ENCODE measurements around the gene SF3A2.

The SF3A2 gene

GRCh38 chr19:2236314-2237050 is at the start of gene SF3A2, which contains the start of gene PLEKHJ1:
SF3A2 (plus strand) TSS chr19:2236824; CDS start chr19:2243419, 6,595 bp downstream.
PLEKHJ1 (minus strand) TSS chr19:2236329; CDS start chr19:2236248, 81 bp downstream.
- H3K9ac ChIP-seq (ENCODE audit: low read length), result peak within 1 kb of the TSS; percentile 98
- H3K4me3 ChIP-seq (ENCODE audit: low read depth, low read length), result peak within 1 kb of the TSS; percentile 89
- H3K27ac ChIP-seq (ENCODE audit: low read depth, low read length), result peak within 1 kb of the TSS; percentile 97
- no peaks in the 10 kb centered on the region for H3K27me3 ChIP-seq (ENCODE audit: control insufficient read depth, insufficient read depth, low read length)
- no peaks in the 10 kb centered on the region for H3K9me3 ChIP-seq (ENCODE audit: control insufficient read depth, insufficient read depth, low read depth, low read length)
- H3K36me3 ChIP-seq (ENCODE audit: control insufficient read depth, insufficient read depth, low read length), result peaks cover 39% of the 10 kb centered on the region
- H3K4me1 ChIP-seq (ENCODE audit: control insufficient read depth, insufficient read depth, low read length), result peaks cover 32% of the 10 kb centered on the region

DNA sequence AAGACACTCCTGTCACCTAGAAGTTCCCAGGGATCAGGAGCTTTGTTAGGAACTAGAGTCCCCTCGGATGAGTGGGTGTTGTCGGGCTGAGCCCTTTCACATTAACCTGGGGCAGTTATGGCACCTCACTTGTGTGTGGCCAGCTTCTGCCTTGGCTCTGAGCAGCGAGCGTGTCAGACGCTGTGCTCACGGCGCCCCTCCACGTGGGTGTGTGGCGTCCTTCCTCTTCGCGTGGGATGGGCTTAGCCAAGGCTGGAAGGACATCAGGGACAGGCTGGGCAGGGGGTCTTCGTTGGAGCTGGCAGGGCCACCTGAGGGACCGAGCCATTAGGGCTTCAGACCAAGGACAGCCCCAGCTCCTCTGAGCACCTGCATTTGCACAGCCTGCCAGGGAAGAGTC is 49.5 kb upstream of the SF3A2 start:
- Histone ChIP-seq H3K4me1 (ENCODE audit: control insufficient read depth, insufficient read depth, low read length) (peaks cover 9% of the 10 kb centered on the region; the same call in 1 of the 2 replicates), H3K27ac (ENCODE audit: low read depth, low read length) (no peak overlapping the region)

DNA sequence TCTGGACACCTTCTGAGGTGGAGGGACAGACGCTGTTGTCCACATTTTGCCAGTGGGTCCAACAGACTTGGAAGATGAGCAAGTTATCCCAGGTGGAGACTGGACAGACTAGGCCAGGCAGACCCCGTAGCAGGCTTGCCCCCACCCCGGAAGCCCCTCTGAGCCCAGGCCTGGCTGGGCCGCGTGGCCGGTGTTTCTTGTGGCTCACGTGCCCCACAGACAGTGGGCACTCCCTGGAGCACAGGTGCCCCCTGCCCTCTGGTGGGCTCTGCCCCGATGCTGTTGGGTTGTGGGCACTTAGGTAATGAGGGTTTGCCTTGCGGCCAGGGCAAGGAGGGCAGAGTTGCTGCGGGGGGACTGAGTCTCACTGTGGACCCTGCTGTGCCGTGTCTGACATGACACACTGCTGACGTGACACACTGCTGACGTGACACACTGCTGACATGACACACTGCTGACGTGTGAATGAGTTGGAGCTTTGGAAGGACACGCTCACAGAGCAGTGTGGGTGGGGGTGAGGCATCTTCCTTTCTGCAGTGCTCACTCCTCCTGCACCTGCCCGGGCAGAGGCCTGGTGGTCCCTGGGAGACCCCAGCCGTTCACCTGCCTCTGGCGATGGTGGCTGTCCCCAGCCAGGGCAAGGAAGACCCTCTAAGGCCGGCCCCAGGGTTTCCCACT is 47.8 kb upstream of the SF3A2 start:
- Histone ChIP-seq H3K4me1 (ENCODE audit: control insufficient read depth, insufficient read depth, low read length) (peaks cover 9% of the 10 kb centered on the region; the same call in 1 of the 2 replicates), H3K36me3 (ENCODE audit: control insufficient read depth, insufficient read depth, low read length) (peaks cover 73% of the 10 kb centered on the region), H3K9me3 (ENCODE audit: control insufficient read depth, insufficient read depth, low read depth, low read length) (no peaks in the 10 kb centered on the region), H3K27me3 (ENCODE audit: control insufficient read depth, insufficient read depth, low read length) (no peaks in the 10 kb centered on the region), H3K9ac (ENCODE audit: low read length) (peak overlapping the region; percentile 7), H3K27ac (ENCODE audit: low read depth, low read length) (peak overlapping the region; percentile 45; the same call in 1 of the 2 replicates), H3K4me3 (ENCODE audit: low read depth, low read length) (no peak overlapping the region)

More for the DNA sequence above, 49.5 kb upstream of the SF3A2 start:
- no peaks in the 10 kb centered on the region for H3K27me3 ChIP-seq (ENCODE audit: control insufficient read depth, insufficient read depth, low read length)
- H3K4me3 ChIP-seq (ENCODE audit: low read depth, low read length), result no peak overlapping the region
- H3K36me3 ChIP-seq (ENCODE audit: control insufficient read depth, insufficient read depth, low read length), result peaks cover 65% of the 10 kb centered on the region
- H3K9me3 ChIP-seq (ENCODE audit: control insufficient read depth, insufficient read depth, low read depth, low read length), result no peaks in the 10 kb centered on the region
- H3K9ac ChIP-seq (ENCODE audit: low read length), result no peak overlapping the region

GRCh38 chr19:2189880-2190279 is 46.7 kb upstream of the SF3A2 start:
- Histone ChIP-seq H3K27ac (ENCODE audit: low read depth, low read length) (no peak overlapping the region), H3K27me3 (ENCODE audit: control insufficient read depth, insufficient read depth, low read length) (no peaks in the 10 kb centered on the region), H3K36me3 (ENCODE audit: control insufficient read depth, insufficient read depth, low read length) (peaks cover 74% of the 10 kb centered on the region), H3K4me1 (ENCODE audit: control insufficient read depth, insufficient read depth, low read length) (peaks cover 9% of the 10 kb centered on the region; the same call in 1 of the 2 replicates), H3K4me3 (ENCODE audit: low read depth, low read length) (no peak overlapping the region), H3K9ac (ENCODE audit: low read length) (no peak overlapping the region), H3K9me3 (ENCODE audit: control insufficient read depth, insufficient read depth, low read depth, low read length) (no peaks in the 10 kb centered on the region)

- Histone ChIP-seq H3K27me3 (ENCODE audit: control insufficient read depth, insufficient read depth, low read length) (no peaks in the 10 kb centered on the region), H3K9me3 (ENCODE audit: control insufficient read depth, insufficient read depth, low read depth, low read length) (no peaks in the 10 kb centered on the region), H3K27ac (ENCODE audit: low read depth, low read length) (no peak overlapping the region), H3K9ac (ENCODE audit: low read length) (no peak overlapping the region), H3K36me3 (ENCODE audit: control insufficient read depth, insufficient read depth, low read length) (peaks cover 85% of the 10 kb centered on the region), H3K4me3 (ENCODE audit: low read depth, low read length) (no peak overlapping the region), H3K4me1 (ENCODE audit: control insufficient read depth, insufficient read depth, low read length) (peaks cover 6% of the 10 kb centered on the region; the same call in 1 of the 2 replicates)
These were observed 45.7 kb upstream of the SF3A2 start for GRCh38 chr19:2190848-2191455.

- no peaks in the 10 kb centered on the region for H3K9me3 ChIP-seq (ENCODE audit: control insufficient read depth, insufficient read depth, low read depth, low read length)
- H3K9ac ChIP-seq (ENCODE audit: low read length), result no peak overlapping the region
- H3K4me1 ChIP-seq (ENCODE audit: control insufficient read depth, insufficient read depth, low read length), result no peaks in the 10 kb centered on the region; the same call in 1 of the 2 replicates
- H3K27me3 ChIP-seq (ENCODE audit: control insufficient read depth, insufficient read depth, low read length), result no peaks in the 10 kb centered on the region
- peaks cover 82% of the 10 kb centered on the region for H3K36me3 ChIP-seq (ENCODE audit: control insufficient read depth, insufficient read depth, low read length)
- no peak overlapping the region for H3K4me3 ChIP-seq (ENCODE audit: low read depth, low read length)
- H3K27ac ChIP-seq (ENCODE audit: low read depth, low read length), result no peak overlapping the region
These were observed 44.9 kb upstream of the SF3A2 start for GRCh38 chr19:2191456-2192310.

- no peak overlapping the region for H3K9ac ChIP-seq (ENCODE audit: low read length)
- no peaks in the 10 kb centered on the region for H3K9me3 ChIP-seq (ENCODE audit: control insufficient read depth, insufficient read depth, low read depth, low read length)
- no peaks in the 10 kb centered on the region for H3K4me1 ChIP-seq (ENCODE audit: control insufficient read depth, insufficient read depth, low read length)
- H3K27me3 ChIP-seq (ENCODE audit: control insufficient read depth, insufficient read depth, low read length), result no peaks in the 10 kb centered on the region
- no peak overlapping the region for H3K27ac ChIP-seq (ENCODE audit: low read depth, low read length)
- peaks cover 84% of the 10 kb centered on the region for H3K36me3 ChIP-seq (ENCODE audit: control insufficient read depth, insufficient read depth, low read length)
- H3K4me3 ChIP-seq (ENCODE audit: low read depth, low read length), result no peak overlapping the region
These were observed 43.8 kb upstream of the SF3A2 start for GRCh38 chr19:2192862-2193261.

GRCh38 chr19:2193807-2194206 is 42.8 kb upstream of the SF3A2 start:
- H3K4me3 ChIP-seq (ENCODE audit: low read depth, low read length), result no peak overlapping the region
- no peaks in the 10 kb centered on the region for H3K27me3 ChIP-seq (ENCODE audit: control insufficient read depth, insufficient read depth, low read length)
- H3K4me1 ChIP-seq (ENCODE audit: control insufficient read depth, insufficient read depth, low read length), result no peaks in the 10 kb centered on the region
- H3K36me3 ChIP-seq (ENCODE audit: control insufficient read depth, insufficient read depth, low read length), result peaks cover 78% of the 10 kb centered on the region
- no peaks in the 10 kb centered on the region for H3K9me3 ChIP-seq (ENCODE audit: control insufficient read depth, insufficient read depth, low read depth, low read length)
- no peak overlapping the region for H3K27ac ChIP-seq (ENCODE audit: low read depth, low read length)
- peak overlapping the region; percentile 15 for H3K9ac ChIP-seq (ENCODE audit: low read length)

GRCh38 chr19:2194513-2195078 is 42.0 kb upstream of the SF3A2 start:
- Histone ChIP-seq H3K36me3 (ENCODE audit: control insufficient read depth, insufficient read depth, low read length) (peaks cover 70% of the 10 kb centered on the region), H3K27ac (ENCODE audit: low read depth, low read length) (no peak overlapping the region), H3K4me3 (ENCODE audit: low read depth, low read length) (no peak overlapping the region), H3K4me1 (ENCODE audit: control insufficient read depth, insufficient read depth, low read length) (peaks cover 3% of the 10 kb centered on the region; the same call in 1 of the 2 replicates), H3K9ac (ENCODE audit: low read length) (no peak overlapping the region), H3K9me3 (ENCODE audit: control insufficient read depth, insufficient read depth, low read depth, low read length) (no peaks in the 10 kb centered on the region), H3K27me3 (ENCODE audit: control insufficient read depth, insufficient read depth, low read length) (no peaks in the 10 kb centered on the region)

GRCh38 chr19:2195361-2195760 is 41.3 kb upstream of the SF3A2 start:
- Histone ChIP-seq H3K9ac (ENCODE audit: low read length) (no peak overlapping the region), H3K27me3 (ENCODE audit: control insufficient read depth, insufficient read depth, low read length) (no peaks in the 10 kb centered on the region), H3K36me3 (ENCODE audit: control insufficient read depth, insufficient read depth, low read length) (peaks cover 68% of the 10 kb centered on the region), H3K9me3 (ENCODE audit: control insufficient read depth, insufficient read depth, low read depth, low read length) (no peaks in the 10 kb centered on the region), H3K4me3 (ENCODE audit: low read depth, low read length) (no peak overlapping the region), H3K27ac (ENCODE audit: low read depth, low read length) (no peak overlapping the region), H3K4me1 (ENCODE audit: control insufficient read depth, insufficient read depth, low read length) (peaks cover 3% of the 10 kb centered on the region; the same call in 1 of the 2 replicates)

All from HUES6 (cell line).